ENCODE results near the gene BCL3. TPM values are rescaled to one million over a fixed set of nuclear protein-coding genes. Genes with fewer than 3 reads are reported as not detected.
A peak's percentile ranks its signal among the peaks of the same experiment; 100 is the strongest.

The BCL3 gene
- total RNA-seq, 2 donors from 2014 or later, result 83.8 to 124 TPM

DNA sequence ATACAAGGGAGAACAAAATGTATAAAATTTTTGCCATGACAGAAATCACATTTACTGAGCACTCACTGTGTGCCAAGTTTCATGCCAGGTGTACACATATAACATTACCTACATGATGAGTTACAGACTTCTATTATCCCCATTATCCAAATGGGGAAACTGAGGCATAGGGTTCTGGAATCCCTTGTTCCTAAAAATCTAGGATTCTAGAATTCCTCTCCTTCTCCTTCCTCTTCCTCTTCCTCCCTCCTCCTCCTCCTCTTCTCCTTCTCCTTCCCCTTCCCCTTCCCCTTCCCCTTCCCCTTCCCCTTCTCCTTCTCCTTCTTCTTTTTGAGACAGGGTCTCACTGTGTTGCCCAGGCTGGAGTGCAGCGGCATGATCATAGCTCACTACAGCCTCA, 14.2 kb upstream of the BCL3 start:
- Mint-ChIP-seq H3K36me3 (no peaks in the 10 kb centered on the region), H3K27ac (no peak overlapping the region), H3K9me3 (no peaks in the 10 kb centered on the region)
- ATAC-seq (no peak), DNase-seq (ENCODE audit: low spot score in 2 of 2) (no peak)

DNA sequence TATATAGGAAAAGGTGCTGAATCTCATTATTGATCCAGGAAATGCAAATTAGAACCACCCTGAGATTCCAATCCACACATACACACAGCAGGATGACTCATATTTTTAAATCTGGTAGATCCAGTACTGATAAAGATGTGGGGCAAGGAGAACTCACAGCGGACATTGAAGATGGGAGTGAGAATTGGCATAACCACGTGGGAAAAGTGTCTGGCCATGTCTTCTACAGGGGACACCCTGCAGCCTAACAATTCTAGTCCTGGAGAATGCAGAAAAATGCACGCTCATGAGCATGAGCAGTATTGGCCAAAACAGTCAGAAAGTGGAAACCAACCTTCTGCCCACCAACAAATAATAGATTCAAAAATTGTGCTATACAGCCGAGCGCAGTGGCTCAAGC, 13.5 kb upstream of the BCL3 start:
- Mint-ChIP-seq H3K36me3 (no peaks in the 10 kb centered on the region), H3K27ac (no peak overlapping the region), H3K9me3 (no peaks in the 10 kb centered on the region)
- DNase-seq (ENCODE audit: low spot score in 2 of 2) (no peak), ATAC-seq (no peak)

DNA sequence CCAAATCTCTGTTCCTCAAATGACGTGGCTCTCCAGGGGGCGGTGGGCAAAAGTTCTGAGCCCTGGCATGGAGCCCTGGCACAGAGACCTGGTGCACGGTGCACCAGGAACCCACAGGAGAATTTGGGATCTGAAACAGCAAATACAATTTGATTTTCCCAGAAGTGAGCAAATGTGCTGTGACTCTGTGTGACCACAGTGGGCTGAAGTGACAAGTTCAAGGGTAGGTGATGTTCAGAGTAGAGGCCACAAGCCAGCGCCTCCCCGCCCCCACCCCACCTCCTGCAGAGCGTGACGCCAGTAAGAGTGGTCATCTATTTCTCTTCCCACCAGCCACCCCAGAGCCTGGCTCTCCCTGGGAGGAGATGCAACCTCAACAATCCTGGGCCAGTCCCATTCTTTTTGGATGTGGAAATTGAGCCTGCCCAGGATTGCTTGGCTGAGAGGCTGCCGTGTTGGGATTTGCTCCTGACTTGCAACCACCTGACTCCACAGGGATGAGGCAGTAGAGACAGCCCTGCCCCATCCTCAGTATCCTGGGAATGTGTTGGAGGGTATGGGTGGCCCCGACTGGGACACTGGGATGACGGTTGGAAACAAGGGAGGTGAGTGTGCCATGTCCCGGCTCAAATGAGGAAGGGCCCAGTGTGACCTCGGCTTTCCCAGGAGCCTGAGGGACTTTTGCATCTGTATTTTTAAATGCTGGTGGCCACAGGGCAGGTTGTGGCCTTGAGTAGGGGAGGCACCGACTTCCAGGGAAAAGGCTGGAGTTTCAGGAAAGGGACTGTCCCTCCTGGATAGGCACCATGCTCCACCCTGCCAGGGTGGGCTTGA, 11.1 kb upstream of the BCL3 start:
- Mint-ChIP-seq H3K27ac (no peak overlapping the region), H3K9me3 (no peaks in the 10 kb centered on the region), H3K36me3 (no peaks in the 10 kb centered on the region)
- ATAC-seq (peak in 1 of 2 donors; percentile 30), DNase-seq (ENCODE audit: low spot score in 2 of 2) (no peak)

DNA sequence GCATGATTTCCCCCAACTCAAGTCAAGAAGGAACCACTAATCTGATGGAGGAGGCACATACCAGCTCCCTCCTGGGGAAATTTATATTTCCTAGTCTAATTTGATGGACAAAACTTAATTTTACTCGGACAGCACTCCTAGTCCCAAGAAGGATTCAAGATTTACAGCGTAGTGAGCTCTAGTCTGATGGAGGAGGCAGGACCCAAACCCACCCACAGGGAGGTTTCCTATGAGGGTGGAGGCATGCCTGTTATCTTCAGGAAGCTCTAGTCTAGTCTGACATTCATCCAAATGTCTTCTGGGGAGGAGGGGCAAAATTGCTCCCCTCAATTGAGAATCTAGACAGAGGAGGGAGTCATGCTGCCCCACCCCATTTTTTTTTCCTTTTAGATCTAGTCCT, 10.4 kb upstream of the BCL3 start:
- Mint-ChIP-seq H3K9me3 (no peaks in the 10 kb centered on the region), H3K27ac (no peak overlapping the region), H3K36me3 (no peaks in the 10 kb centered on the region)
- ATAC-seq (no peak), DNase-seq (ENCODE audit: low spot score in 2 of 2) (no peak)

DNA sequence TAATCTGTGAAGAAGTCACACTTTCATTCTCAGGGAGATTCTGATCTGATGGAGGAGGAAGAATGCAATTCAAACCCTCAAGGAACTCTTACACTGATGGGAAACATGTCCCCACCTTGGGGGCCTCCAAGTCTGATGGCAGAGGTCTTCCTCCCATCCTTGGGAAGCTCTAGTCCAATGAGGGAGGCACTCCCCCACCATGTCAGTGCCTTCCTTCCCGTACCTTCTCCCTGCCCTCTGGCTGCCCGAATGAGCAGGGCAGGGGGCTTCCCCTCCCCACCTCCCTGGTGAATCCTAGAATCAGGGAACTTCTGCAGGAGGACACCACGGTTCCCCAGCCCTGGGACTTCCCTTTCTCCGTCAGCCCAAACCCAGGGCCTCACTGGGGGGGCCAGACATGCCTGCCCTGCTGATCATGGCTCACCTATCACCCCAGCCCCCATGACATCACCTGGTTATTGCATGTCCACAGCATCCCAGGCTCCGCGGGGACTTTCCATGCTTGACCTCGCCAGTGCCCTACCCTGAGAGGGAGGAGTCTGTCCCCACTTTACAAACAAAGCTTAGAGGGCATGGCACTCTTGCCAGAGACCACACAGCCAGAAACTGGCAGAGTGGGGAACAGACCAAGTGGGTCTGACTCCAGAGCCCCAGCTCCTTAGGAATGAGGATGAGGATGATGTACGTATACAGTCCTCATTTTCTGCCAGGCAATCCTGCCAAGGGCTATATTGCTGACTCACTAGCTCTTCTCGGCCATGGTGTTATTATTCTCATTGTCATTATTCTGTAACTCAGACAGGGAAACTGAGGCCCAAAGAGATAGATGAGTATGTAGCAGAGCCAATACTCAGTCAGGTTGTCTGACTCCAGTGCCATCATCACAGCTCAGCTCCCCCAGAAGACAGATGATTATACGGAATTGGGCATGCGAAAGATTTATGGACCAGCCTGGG, 9.6 kb upstream of the BCL3 start:
- Mint-ChIP-seq H3K36me3 (no peaks in the 10 kb centered on the region), H3K27ac (no peak overlapping the region), H3K9me3 (no peaks in the 10 kb centered on the region)
- ATAC-seq, result peak in 1 of 2 donors; percentile 46
- no peak for DNase-seq (ENCODE audit: low spot score in 2 of 2)

DNA sequence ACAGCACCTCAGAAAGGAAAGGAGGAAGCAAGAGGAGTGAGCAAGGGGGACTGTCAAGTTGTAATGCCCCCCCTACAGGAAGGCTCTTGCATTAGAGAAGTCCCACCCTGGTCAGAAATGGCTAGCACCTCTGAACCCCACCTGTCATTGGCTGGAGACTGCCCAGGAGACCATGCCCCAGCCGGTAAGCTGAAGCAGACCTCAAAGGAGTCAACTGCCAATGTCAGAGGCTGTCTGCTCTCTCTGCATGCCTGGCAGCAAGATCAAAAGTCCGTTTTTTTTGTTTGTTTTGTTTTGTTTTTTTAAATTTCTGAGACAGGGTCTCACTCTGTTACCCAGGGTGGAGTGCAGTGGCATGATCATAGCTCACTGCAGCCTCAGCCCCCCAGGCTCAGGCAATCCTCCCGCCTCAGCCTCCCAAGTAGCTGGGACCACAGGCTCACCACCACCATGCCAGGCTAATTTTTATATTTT, 8.1 kb upstream of the BCL3 start:
- Mint-ChIP-seq H3K36me3 (no peaks in the 10 kb centered on the region), H3K9me3 (no peaks in the 10 kb centered on the region), H3K27ac (no peak overlapping the region)
- DNase-seq (ENCODE audit: low spot score in 2 of 2), result no peak
- ATAC-seq, result no peak

DNA sequence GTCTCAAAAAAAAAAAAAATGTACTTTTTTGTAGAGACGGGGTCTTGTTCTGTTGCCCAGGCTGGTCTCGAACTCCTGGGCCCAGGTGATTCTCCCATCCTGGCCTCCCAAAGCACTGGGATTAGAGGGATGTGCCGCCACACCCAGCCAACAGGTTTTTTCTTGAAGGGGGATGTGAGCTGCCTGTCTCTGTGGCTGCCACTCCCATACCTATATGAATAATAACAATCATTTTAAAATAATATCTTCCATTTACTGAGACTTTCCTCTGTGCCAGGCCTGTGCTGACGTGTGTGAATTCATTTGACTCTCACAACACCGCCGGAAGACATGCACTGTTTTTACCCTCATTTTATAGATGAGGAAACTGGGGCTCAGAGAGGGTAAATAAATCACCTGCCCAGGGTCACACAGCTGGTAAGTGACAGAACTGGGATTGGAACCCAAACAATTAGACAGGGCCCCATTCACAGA, 7.2 kb upstream of the BCL3 start:
- peak overlapping the region in 1 of 2 donors; percentile 40 for H3K27ac Mint-ChIP-seq
- no peaks in the 10 kb centered on the region for H3K36me3 Mint-ChIP-seq
- no peaks in the 10 kb centered on the region for H3K9me3 Mint-ChIP-seq
- ATAC-seq (peak; percentile 24 to 53), DNase-seq (ENCODE audit: low spot score in 2 of 2) (no peak)

DNA sequence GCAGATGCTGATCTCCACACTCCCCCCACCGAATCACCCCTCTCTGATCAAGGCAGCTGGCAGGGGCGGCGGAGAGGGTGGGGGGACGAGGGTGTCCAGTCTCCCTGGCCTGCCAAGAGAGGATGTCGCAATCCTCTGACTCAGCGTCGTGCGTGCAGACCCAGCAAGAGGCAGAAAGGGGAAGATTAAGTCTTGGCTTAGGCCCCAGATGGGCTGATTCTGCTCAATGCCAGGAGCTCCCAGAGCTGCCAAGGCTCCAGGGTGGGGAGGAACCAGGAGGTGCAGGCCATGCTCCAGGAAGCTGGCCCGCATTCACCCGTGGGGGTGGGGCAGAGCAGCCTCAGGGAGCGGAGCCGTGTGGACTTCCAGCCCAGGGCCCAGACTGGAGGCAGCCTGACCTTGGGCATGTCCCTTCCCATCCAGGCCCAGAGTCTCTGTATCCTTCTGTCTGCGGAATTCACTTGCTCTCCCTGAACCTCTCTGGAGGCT, 6.6 kb upstream of the BCL3 start:
- H3K27ac Mint-ChIP-seq, result peak overlapping the region in 1 of 2 donors; percentile 40
- DNase-seq (ENCODE audit: low spot score in 2 of 2), result no peak
- H3K9me3 Mint-ChIP-seq, result no peaks in the 10 kb centered on the region
- ATAC-seq, result peak in 1 of 2 donors; percentile 62
- no peaks in the 10 kb centered on the region for H3K36me3 Mint-ChIP-seq

DNA sequence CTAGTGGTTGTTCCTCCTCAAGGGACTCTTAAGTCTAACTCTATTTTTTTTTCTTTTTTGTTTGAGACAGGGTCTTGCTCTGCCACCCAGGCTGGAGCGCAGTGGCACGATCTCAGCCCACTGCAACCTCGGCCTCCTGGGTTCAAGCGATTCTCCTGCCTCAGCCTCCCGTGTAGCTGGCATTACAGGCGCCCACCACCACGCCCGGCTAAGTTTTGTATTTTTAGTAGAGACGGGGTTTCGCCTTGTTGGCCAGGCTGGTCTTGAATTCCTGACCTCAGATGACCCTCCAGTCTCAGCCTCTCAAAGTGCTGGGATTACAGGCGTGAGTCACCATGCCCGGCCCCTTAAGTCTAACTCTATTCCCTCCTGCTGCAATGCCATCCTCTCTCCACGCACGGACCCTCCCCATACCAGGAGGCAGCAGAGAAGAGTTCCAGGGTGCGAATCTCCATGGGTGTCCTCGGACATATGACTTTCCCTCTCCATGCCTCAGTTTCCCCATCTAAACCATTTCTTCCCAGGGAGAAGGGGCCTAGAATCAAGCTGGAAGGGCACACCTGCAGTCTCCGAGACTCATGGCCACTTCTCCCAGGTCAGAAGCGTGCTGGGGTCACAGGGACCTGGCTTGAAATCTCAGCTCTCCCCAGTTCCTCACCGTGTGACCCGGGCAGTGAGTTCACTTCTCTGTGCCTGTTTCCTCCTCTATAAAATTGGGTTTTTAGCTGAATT, 6.0 kb upstream of the BCL3 start:
- H3K27ac Mint-ChIP-seq, result peak overlapping the region in 1 of 2 donors; percentile 40
- DNase-seq (ENCODE audit: low spot score in 2 of 2) (no peak), ATAC-seq (no peak)
- no peaks in the 10 kb centered on the region for H3K9me3 Mint-ChIP-seq
- no peaks in the 10 kb centered on the region for H3K36me3 Mint-ChIP-seq

DNA sequence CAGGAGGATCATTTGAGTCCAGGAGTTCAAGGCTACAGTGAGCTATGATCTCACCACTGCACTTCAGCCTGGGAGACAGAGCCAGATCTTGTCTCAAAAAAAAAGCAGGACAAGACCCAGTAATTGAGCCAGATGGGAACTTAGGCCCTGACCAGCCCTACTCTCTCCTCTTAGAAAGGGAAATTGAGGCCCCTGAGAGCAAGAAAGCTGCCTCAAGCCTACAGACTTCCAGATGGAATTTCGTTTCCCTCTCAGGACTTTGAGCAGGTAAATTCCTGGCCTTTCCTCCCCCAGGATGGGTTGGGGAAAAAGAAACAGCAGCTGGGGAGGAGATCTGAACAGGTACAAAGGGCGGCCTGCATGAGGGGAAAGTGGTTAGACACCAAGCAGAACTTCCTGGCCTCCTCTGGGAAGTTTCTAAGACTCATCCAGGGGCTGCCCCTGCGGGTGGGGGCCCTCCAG, 3.6 kb upstream of the BCL3 start:
- Mint-ChIP-seq H3K27ac (no peak overlapping the region), H3K9me3 (no peaks in the 10 kb centered on the region), H3K36me3 (peaks cover 9 to 17% of the 10 kb centered on the region in 2 donors)
- DNase-seq (ENCODE audit: low spot score in 2 of 2) (no peak), ATAC-seq (no peak)

DNA sequence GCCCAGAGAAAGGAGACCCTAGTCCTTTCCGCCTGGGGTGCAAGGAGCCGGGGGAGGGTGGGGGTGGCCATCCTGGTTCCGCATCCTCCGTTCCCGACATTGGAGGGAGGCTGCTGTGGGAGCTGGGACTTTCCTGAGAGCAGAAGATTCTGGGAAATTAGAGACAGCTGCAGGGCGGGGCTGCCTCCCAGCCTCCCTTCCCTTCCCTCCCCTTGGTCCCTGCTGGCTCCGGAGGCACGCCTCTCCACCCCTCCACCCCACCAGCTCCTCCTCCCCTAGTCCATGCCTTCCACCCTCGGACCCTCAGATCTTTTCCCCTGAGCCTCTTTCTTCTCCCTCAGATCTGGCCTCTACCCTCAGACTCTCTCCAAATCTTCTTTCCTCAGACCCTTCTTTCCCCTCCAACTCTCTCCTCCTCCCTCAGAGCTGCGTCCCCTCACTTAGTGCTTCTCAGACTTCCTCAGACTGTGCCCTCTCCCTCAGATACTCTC, 3.1 kb upstream of the BCL3 start:
- Mint-ChIP-seq H3K9me3 (no peaks in the 10 kb centered on the region), H3K36me3 (peaks cover 14 to 22% of the 10 kb centered on the region in 2 donors), H3K27ac (peak overlapping the region in 1 of 2 donors; percentile 98)
- ATAC-seq (no peak), DNase-seq (ENCODE audit: low spot score in 2 of 2) (no peak)

DNA sequence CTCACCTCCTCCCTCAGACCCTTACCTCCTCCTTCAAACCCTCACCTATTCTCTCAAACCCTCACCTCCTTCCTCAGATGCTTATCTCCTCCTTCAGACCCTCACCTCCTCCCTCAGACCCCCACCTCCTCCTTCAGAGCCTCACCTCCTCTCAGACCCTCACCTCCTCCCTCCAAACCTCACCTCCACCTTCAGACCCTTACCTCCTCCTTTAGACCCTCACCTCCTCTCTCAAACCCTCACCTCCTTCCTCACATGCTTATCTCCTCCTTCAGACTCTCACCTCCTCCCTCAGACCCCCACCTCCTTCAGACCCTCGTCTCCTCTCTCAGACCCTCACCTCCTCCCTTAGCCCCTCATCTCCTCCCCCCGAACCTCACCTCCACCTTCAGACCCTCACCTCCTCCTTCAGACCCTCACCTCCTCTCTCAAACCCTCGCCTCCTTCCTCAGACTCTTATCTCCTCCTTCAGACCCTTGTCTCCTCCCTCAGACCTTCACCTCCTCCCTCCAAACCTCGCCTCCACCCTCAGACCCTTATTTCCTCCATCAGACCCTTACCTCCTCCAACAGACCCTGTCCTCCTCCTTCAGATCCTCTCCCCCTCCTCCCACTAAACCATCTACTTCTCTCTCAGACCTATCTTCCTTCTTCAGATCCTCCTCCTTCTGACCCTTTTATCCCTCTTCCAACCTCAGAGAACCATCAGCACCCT, 2.5 kb upstream of the BCL3 start:
- DNase-seq (ENCODE audit: low spot score in 2 of 2) (no peak), ATAC-seq (no peak)
- H3K36me3 Mint-ChIP-seq, result peaks cover 20 to 29% of the 10 kb centered on the region in 2 donors
- peak overlapping the region in 1 of 2 donors; percentile 98 for H3K27ac Mint-ChIP-seq
- no peaks in the 10 kb centered on the region for H3K9me3 Mint-ChIP-seq

DNA sequence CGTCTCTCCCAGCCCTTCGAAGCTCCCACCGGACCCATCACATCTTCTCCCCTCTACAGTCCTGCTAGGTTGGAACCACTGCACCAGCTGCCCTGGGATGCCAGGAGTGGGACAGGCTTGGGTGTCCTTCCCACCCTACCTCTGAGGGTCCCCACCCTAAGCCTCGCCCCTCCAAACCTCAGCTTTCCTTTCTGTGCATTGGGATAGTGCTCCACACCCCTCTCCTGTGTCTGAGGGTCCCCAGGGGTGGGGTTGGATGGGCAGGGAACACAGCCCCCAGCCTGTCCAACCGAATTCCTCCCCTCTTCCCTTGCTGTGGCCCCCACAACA, 1.9 kb upstream of the BCL3 start:
- Mint-ChIP-seq H3K9me3 (no peaks in the 10 kb centered on the region), H3K27ac (peak overlapping the region in 1 of 2 donors; percentile 98), H3K36me3 (peaks cover 26 to 34% of the 10 kb centered on the region in 2 donors)
- DNase-seq (ENCODE audit: low spot score in 2 of 2), result no peak
- ATAC-seq, result no peak

DNA sequence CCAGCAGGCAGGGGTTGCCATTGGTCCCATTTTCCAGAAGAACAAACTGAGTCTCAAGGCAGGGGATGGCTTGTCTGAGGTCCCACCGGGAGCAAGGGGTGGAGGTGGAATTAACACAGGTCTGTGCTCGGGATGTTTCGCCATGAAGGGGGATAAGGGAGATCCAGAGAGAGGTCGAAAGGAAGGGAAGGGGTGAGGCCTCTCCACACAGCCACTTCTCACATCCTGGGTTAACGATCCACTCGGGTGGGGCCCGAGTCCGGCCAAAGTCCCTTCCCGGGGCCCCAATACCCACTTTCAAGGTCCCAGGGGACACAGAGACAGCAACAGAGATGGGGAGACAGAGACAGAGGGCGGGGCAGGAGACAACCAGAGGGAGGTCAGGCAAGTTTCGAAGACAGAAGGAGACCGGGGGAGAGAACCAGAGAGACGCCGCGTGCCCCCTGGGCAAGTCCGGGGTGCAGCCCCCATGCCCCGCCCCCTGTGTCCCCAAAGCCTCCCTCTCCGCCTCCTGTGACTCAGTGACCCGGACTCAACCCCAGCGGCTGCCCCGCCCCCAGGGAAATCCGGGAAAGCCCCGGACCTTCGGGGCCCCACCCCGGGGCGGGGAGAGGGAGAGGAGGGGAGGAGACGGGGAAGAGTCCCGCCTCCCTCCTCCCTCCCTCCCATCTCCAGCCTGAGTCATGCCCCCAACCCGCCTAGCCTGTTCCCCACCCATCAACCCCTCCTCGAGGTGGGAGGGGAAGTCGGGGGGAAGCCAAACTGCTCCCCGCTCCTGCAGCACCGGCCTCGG, 1.4 kb upstream of the BCL3 start:
- H3K27ac Mint-ChIP-seq, result peak overlapping the region; percentile 62 to 98
- H3K9me3 Mint-ChIP-seq, result no peaks in the 10 kb centered on the region
- DNase-seq (ENCODE audit: low spot score in 2 of 2), result peak; percentile 93
- peaks cover 31 to 38% of the 10 kb centered on the region in 2 donors for H3K36me3 Mint-ChIP-seq
- ATAC-seq, result peak; percentile 74 to 84

All from activated naive CD4-positive, alpha-beta T cell treated with anti-CD3 and anti-CD28 coated beads, Interleukin-2, amount 50 U/mL, for 72 hours (primary cell).